Dedifferentiated amniotic fluid mesenchymal stem cell (primary cell): ENCODE data around the gene IP6K3.

Source experiments
- DNase-seq: peaks from one replicate; pipeline ENCODE4 v3.0.0-alpha.2; 2016; ENCODE audit errors: extremely low spot score

The IP6K3 gene

GRCh38 chr6:33740794-33741193 lies 5.9 kb downstream of the IP6K3 start:
- no peak for DNase-seq

- no peak for DNase-seq
Observed at GRCh38 chr6:33740204-33740608, 6.5 kb downstream of the IP6K3 start.

- DNase-seq: no peak
Observed at GRCh38 chr6:33739571-33739970, 7.1 kb downstream of the IP6K3 start.

GRCh38 chr6:33738879-33739278 lies 7.8 kb downstream of the IP6K3 start:
- no peak for DNase-seq

GRCh38 chr6:33738153-33738552 lies 8.6 kb downstream of the IP6K3 start:
- no peak for DNase-seq

- no peak for DNase-seq
Observed at GRCh38 chr6:33737267-33738026, 9.3 kb downstream of the IP6K3 start.

GRCh38 chr6:33735216-33735615 lies 11.5 kb downstream of the IP6K3 start:
- DNase-seq: no peak

- no peak for DNase-seq
Observed at GRCh38 chr6:33733709-33734007, 13.0 kb downstream of the IP6K3 start.

- no peak for DNase-seq
Observed at GRCh38 chr6:33732817-33733708, 13.6 kb downstream of the IP6K3 start.

- DNase-seq: no peak
Observed at GRCh38 chr6:33732385-33732784, 14.3 kb downstream of the IP6K3 start.

- no peak for DNase-seq
Observed at GRCh38 chr6:33731751-33732282, 14.9 kb downstream of the IP6K3 start.

- no peak for DNase-seq
Observed at GRCh38 chr6:33731035-33731434, 15.7 kb downstream of the IP6K3 start.

GRCh38 chr6:33730611-33731010 lies 16.1 kb downstream of the IP6K3 start:
- DNase-seq: no peak

GRCh38 chr6:33729059-33729458 lies 17.6 kb downstream of the IP6K3 start:
- no peak for DNase-seq

GRCh38 chr6:33728438-33728837 lies 18.3 kb downstream of the IP6K3 start:
- no peak for DNase-seq

- no peak for DNase-seq
Observed at GRCh38 chr6:33727932-33728331, 18.8 kb downstream of the IP6K3 start.

- no peak for DNase-seq
Observed at GRCh38 chr6:33727126-33727525, 19.6 kb downstream of the IP6K3 start.

- no peak for DNase-seq
Observed at GRCh38 chr6:33726696-33727095, 20.0 kb downstream of the IP6K3 start.

GRCh38 chr6:33725891-33726673 lies 20.6 kb downstream of the IP6K3 start:
- no peak for DNase-seq

- DNase-seq: no peak
Observed at GRCh38 chr6:33725222-33725621, 21.5 kb downstream of the IP6K3 start.

- DNase-seq: no peak
Observed at GRCh38 chr6:33724102-33725023, 22.3 kb downstream of the IP6K3 start.
